NCI-H1417 (cell line): ENCODE results near the gene SCYGR3.

Experiments used
- DNase-seq, 3 experiments: peaks; one replicate each; lab custom pipeline; 2025; lab: John Stamatoyannopoulos, UW

SCYGR3 gene, protein sequence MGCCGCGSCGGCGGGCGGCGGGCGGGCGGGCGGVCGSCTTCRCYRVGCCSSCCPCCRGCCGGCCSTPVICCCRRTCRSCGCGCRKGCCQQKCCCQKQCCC

DNA sequence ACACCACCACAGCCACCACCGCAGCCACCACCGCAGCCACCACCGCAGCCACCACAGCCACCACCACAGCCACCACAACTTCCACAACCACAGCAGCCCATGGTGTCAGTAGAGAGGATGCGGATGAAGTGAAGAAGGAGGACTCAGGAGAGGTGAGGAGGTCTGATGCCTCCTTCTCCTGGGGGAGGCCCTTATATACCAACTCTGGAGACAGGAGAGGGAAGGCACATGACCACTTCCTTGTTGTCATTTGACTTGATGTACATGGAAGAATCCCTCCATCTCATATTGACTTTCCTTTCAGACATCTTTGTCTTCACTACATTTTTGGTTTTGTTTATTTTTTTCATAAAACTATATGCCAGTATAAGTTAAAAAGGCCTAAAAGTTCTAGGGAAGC lies at the start of gene SCYGR3:
Gene SCYGR3 (minus strand): TSS at position 101 of the 400 bp plus-strand sequence. CDS start 0 bp downstream, at position 101.
- DNase-seq, result no peak

DNA sequence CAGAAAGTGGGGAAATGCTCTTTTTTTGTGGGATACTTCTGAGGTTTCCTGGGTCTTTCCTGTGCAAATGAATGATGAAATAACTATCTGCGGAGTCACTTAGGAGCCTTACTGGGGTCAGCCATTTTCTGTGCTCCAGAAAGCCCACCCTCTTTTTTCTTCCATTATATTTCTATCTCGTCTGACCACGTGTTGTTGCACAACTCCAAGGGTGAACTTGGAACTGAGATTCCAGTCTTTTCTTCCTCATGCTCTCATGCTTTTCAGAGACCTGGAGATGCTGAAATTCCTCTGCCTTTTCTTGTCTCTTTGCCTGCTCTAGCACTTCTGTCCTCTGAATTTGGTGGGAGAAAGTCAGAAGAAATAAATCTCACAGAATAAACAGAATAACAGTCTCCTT lies 47.2 kb upstream of the SCYGR3 start:
- DNase-seq, result no peak

DNA sequence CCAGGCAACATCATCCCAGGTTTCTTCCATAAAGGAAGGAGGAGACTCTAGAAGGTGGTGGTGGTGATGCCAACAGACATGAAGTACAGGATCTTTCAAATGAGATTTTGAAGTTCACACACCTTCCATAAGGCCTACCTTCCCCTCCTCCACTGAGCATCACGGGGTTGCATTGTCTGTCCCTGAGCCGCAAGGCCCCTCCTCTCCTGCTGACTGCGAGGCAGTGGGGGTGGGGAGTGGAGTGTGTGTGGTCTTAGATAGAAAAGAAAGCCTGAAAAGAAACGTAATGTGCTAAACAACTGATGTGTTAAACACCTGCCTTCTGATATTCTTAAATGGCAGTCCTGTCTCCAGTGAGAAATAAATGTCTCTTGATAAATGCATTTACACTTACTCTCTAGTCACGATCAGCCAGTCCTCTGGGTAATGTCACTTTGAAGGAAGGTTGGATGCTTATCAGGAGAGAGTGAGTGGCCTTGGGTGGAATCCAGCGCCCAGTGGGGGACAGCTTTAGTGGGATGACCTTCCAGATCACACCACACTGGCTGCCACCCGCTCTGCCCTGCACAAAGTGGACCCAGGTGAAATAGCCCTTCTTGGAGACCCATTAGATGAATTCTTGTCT lies 46.5 kb upstream of the SCYGR3 start:
- DNase-seq, result no peak

DNA sequence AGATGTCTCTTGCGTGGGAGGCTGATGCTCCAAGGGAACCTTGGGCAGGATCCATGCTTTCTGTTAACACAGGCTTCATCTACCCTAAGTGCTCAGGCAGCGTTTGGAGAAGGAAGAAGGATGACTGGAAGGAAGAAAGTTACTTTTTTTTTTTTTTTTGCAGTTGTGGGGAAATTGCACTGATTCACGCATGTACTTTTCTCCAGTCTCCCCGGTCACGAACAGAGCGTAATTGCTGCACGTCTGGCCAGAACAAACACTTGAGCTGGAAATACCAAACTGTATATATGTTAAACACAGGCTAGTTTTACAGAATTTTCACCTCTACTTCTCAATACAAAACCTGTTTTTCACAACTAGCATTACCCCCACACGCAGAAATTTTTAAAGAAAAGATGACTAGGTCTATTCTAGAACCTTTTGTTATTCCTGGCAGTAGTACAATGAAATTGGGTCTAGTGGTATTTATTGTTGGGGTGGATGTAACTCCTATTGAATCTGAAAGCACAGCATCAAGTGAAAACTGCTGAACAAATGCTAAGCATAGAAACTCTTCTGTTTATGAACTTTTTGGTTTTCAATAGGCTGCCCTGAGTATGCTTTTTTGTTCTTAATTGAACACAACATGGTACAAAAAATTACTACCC lies 42.7 kb upstream of the SCYGR3 start:
- no peak for DNase-seq

DNA sequence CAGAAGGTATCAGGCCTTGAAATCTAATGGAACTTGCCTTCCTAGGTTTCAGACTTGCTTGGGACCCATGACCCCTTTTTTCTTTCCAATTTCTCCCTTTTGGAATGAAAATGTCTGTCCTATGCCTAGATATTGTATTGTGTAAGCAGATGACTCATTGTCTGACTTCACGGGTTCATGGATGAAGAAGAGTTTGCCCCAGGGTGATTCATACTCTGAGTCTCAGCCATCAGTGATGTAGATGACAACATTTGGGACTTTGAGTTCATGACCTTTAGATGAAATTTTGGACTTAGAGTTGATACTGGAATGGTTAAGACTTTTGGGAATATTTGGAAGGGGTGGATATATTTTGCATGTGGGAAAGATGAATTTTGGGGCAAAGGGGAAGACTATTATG lies 40.8 kb upstream of the SCYGR3 start:
- DNase-seq, result no peak

DNA sequence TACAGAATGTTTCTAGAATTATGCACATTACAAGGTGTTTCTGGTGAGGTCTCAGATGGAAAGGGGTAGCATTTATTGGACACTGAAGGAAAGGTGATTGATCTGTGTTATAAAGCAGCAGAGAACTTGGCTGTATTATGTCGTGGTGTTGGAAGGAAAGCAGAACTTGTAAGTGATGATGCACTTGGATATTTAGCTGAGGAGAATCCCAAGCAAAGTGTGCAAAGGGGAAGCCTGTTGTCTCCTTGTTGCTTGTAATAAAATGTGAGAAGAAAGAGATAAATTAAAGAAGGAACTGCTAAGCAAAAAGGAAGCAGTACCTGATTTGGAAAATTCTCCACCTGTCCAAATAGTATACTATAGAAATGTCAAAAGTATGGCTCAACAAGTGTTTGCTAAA lies 39.8 kb upstream of the SCYGR3 start:
- no peak for DNase-seq

DNA sequence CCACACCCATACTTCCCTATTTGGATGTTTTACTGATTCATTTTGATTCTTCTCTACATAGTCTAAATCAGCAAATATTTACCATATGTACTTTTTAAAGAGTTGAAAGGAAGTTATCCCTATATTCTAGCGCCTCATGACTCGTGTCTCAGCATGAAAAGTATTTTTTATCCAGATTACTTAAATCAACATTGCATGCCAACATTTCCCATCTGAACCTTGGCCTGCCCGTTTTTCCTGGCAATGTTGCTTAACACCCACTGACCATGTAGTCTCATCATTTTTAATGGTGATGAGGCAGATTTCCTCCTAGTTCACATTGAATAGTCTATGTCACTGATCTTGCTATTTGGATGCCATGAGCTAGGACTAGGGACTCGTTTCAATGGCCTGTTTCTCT lies 38.8 kb upstream of the SCYGR3 start:
- no peak for DNase-seq

DNA sequence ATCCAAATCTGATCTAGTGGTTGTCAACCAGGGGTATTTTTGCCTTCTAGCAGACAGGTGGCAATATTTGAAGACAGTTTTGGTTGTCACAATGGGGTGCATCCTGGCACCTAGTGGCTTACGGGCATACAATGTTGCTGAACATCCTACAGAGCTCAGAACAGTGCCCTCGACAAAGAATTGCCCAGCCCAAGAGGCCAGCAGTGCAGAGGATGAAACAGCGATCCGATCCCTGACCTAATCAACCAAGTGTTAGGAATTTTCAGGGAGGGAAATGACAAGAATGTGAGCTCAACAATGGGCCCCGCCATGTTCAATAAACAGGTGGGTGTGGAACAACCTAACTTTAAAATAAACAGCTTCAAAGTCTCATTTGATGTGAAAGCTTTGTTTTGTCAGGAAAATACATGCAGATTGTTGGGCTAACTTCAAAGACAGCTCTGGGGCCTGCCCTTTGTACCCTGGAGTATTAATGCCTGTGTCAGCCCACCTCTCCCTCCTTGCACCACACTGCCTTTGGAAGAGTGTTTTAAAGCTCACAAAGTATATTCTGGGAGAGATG lies 29.4 kb upstream of the SCYGR3 start:
- DNase-seq, result no peak

DNA sequence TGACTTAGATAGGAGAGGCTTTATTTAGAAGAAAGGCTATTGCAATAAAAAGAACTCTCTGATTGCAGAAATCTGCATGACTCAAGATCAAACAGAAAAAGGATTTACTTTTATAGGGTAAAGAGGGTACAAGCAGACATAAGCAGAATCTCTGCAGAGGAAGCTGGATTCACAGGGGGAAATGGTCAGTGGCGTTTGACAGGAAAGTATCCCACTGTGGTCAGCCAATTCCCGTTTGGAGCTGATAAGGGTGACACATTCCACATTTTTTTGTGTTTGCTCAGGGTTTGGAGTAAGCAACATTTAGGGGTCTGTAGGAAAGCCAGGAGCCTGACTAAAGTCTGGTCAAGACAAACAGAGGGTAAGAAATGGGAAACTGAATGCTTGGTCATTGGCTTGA lies 28.0 kb upstream of the SCYGR3 start:
- no peak for DNase-seq

DNA sequence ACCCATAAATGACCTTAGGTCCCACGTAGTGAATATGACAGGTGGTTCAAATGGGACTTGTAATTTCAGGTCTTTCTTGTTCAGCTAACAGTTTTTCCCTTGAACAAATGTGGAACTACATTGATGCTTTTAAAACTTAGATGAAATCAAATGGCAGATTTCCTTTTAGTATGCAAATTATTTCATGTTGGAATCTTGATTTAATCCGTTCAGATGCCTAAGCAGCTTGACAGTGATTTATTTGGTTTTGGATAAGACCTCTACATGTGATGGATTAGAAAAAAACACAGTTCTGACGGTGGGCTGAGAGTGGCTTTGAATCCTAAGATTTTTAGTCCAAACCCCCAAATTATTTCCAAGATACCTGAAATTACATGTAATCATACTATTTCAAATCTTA lies 19.6 kb upstream of the SCYGR3 start:
- no peak for DNase-seq

DNA sequence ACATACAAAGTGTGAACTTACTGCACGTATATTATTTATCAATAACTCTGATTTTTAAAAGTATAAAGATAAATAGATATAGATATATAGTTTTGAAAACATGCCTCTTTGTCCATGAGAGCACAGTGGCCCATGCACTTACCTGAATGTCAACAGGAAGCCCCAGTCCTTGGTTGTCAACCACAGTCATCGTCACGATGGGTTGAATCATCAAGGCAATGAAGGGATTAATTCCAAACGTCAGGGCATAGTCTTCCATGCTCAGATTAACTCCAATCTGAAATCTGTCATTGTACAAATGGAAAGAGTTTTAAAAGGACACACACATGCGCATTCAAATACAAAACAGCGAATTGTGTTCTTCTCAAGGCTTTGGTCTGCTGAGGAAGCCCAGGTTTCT lies 18.2 kb upstream of the SCYGR3 start:
- no peak for DNase-seq

DNA sequence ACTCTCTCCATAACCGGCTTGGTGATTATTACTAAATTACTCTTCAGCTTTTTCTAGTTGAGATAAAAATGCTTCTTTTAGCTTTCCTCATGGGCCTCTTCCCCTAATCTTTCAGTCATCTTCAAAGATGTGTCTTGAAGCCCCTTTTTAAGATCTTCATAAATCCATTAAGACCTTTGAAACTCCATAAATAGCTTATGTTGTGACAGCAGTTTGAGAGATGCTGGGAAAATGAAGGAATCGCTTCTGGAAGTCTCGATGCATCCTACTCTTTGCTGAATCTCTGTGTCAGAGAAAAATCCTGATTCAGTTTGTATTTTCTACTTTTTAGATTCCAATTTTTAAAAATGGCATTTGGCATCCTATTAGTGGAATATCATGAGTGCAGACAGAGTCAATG lies 15.7 kb upstream of the SCYGR3 start:
- DNase-seq, result no peak

DNA sequence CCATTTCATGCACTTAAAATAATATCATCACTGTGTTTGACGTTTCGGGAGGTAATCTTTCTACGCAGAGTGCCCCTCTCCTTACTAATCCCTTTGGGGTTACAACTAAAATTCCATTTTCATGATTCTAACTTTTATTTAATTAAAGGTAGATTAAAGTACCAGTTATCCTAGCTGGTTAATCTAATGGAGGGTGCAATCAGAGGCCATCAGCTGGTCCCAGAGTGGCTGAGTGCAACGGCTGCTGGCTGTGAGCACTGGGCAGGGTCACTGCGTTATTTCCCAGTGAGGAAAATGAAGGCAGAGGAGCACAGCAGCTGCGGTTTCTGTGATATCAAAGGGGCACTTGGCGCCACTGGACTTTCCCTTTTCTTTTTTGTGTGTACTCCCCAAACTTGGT lies 14.8 kb upstream of the SCYGR3 start:
- no peak for DNase-seq

DNA sequence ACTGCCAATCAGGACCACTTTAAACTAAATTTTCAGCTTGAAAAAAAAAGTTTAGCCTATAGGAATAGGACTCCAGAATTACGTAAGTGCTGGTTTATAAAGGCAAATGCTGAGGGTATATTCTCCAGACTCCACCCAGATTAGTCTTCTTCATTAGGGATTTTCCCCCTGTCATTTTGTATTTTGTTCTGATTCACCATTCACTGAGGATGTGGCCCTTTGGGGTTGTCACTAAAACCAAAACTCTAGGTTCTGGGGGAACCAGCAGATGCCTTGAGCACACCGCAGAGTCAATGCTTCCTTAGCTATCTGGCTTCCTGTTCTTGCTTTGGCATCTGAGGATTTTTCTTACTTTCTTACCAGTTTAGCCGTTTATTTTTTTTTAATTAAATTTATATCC lies 13.1 kb upstream of the SCYGR3 start:
- DNase-seq, result no peak

DNA sequence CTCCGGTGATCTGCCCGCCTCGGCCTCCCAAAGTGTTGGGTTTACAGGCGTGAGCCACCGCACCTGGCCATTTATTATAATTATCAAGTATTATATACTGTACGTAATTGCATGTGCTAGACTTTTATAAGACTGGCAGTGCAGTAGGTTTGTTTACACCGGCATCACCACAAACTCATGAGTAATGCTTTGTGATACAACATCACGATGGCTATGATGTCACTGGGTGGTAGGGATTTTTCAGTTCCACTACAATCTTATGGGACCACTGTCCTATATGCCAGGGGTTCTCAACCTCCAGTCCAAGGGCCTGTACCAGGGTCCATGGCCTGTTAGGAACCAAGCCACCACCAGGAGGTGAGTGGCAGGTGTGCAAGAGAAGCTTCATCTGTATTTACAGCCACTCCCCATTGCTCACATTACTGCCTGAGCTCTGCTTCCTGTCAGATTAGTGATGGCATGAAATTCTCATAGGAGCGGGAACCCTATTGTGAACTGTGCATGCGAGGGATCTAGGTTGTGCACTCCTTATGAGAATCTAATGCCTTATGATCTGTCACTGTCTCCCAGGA lies 12.0 kb upstream of the SCYGR3 start:
- no peak for DNase-seq

DNA sequence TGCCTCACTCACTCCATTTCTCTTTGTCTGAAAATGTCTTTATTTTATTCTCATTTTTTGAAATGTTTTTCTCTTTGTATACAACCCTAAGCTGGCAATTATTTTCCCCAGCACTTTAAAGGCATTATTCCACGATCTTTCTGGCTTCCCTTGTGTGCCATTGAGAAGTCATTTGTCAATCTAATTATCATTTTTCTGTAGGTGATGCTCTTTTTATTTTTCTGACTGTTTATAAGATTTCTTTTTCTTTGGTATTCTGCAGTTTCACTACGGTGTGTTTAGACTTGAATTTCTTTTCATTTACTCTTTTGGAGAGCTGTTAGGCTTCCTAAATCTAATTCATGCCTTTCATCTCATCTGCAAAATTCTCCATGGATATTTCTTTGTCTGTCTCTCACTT lies 10.8 kb upstream of the SCYGR3 start:
- no peak for DNase-seq

DNA sequence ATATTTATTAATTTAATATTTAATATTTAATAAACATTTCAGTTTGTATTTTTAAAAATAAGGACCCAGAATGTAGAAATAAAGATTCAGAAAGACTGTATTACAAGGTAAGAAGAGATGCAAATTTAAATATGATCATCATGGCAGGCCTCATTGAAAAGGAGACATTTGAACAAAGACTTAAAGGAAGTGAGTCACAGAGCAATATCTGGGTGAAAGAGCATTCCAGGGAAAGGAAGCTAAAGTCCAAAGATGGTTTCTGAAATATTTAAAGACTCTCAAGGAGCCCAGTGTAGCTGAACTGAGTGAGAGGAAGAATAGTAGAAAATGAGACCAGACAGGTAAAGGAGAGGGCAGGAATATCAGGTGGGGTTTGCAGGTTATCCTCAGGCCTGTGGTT lies 8.6 kb upstream of the SCYGR3 start:
- no peak for DNase-seq

DNA sequence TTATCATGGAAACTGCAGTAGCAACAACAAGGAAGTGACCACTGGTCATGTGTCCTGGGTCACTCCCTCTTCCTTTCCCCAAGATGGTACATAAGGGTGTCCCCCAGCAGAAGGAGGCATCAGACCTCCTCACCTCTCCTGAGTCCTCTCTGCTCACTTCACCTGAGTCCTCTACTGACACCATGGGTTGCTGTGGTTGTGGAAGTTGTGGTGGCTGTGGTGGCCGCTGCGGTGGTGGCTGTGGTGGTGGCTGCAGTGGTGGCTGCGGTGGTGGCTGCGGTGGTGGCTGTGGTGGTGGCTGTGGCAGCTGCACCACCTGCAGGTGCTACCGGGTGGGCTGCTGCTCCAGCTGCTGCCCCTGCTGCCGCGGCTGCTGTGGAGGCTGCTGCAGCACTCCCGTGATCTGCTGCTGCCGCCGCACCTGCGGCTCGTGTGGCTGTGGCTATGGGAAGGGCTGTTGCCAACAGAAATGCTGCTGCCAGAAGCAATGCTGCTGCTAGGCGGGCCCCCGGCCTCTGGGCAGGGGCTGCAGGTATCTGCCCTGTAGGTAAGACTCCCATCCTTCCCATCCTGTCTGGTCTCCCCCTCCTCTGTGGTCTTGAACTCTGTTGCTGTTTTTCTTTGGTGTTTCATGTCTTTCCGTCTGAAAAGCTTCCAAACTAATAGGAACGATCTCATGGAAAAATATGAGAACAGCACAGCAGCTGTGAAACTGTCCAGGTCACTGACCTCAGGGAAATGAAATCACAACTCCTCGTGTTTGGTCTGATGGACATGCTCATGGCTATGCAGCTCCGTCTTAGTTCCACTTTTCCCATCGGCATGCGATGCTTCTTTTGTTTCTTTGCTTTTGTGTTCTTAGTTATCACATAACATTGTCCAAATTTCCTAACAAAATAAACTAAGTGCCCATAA lies 2.9 kb upstream of the SCYGR3 start, which contains the start of gene SCYGR4:
Gene SCYGR4 (plus strand): TSS at position 183 of the 915 bp plus-strand sequence. CDS start 0 bp downstream, at position 183.
- no peak for DNase-seq

DNA sequence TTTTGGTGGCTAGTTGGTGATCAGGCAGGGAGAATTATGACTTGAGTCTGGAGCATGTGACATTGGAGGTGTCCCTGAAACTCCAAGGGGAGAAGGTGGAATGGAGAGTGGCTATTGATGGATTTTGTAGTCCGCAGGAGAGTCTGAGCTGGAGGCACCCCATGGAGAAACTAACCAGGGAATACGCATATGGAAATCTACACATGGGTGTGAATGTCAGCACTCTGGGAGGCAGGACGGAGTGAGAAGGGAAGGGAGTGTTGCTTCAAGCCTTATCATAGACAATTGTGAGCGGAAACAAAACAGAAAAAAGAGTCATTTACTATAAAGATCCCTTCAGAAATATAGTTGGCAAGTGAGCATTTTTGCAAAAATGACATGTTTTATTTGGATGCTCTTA lies 2.0 kb upstream of the SCYGR3 start:
- DNase-seq, result no peak

DNA sequence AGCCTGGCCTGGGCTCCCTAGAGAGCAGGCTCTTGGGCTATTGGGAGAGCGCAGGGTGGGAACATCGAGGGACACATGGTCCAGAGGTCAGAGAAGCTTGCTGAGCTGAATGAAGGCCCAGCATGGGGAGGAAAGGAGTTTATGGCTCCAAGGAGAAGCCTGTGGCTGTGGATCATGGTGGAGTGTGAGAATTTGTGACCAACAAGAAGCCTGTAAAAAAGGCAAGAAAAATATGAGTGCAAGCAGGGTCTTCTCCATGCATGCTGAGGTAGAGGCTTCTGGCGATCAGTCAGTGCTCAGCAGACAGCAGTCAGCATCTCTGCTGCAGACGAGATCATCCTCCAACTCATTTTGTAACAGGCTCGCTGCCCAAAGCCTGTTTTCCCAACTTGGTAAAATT lies 1.3 kb upstream of the SCYGR3 start:
- no peak for DNase-seq

DNA sequence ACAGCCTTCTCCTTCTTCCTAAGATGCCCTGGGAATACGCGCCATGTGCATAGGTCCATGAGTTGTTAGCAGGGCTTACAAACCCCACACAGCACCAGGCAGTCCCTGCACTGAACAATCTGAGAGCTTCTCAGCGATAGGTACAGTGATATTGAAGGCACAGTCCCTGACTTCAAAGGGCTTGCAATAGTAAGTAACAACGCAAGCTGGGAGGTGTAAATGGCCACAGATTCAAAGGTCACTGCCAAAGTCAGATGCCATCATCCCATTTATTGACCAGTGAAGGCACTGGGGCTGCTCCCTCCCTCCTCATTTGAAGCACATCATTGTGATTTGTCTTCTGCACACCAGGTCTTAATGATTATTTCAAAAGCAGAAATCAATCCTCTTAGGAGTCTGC lies 541 bp upstream of the SCYGR3 start:
- no peak for DNase-seq

DNA sequence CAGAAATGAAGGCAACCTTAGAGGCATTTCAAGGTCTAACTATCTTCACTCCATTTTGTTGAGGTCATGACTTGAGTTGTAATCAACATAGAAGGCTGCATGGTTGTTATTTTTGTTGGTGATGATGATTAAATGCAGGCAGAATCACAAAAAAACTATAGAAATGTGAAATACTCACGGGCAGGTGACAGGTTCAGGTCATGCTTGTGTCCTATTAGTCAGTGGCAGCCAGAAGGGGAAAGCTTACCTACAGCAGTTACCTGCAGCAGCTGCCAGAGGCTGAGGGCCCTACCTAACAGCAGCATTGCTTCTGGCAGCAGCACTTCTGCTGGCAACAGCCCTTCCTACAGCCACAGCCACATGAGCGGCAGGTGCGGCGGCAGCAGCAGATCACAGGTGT lies 394 bp downstream of the SCYGR3 start:
- DNase-seq, result no peak
